Fibroblast of lung (primary cell): ENCODE results near the gene MDFIC.

Source experiments
- EZH2 ChIP-seq: IDR thresholded peaks from 2 replicates; pipeline ENCODE4 v1.5.1; 2012; ENCODE audit warnings: low read length, control low read depth, mild to moderate bottlenecking; ENCODE audit errors: missing control alignments
- TF ChIP-seq, protein P1 (sequence below), 2 donors: IDR thresholded peaks in 1 of 2; conservative IDR thresholded peaks in 1 of 2; 1 replicate in 1 of 2; 2 replicates in 1 of 2; pipeline ENCODE4 v1.5.1; 2011 to 2012; ENCODE audit warnings: low read length in 2 of 2, control low read depth in 1 of 2, inconsistent platforms in 1 of 2, low read depth in 1 of 2, mild to moderate bottlenecking in 1 of 2

DNA sequence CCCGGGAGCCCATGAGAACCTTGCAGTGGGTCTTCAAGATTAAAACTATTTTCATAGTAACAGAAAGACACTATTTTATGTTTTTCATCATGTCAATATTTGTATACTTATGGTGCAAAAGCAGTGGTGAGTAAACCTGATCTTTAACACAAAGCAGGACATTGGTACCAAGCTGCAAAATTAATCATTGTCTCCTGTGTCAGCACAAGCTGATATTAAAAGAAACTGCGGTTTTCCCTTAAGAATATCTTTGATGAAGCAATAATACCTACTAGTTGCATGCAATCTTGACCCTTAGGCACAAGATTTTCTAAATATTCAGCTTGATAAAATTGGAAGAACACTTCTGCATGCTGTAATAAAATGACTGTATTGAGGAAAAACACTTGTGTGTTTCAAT is 121.7 kb downstream of the MDFIC start:
- TF ChIP-seq, protein P1, sequence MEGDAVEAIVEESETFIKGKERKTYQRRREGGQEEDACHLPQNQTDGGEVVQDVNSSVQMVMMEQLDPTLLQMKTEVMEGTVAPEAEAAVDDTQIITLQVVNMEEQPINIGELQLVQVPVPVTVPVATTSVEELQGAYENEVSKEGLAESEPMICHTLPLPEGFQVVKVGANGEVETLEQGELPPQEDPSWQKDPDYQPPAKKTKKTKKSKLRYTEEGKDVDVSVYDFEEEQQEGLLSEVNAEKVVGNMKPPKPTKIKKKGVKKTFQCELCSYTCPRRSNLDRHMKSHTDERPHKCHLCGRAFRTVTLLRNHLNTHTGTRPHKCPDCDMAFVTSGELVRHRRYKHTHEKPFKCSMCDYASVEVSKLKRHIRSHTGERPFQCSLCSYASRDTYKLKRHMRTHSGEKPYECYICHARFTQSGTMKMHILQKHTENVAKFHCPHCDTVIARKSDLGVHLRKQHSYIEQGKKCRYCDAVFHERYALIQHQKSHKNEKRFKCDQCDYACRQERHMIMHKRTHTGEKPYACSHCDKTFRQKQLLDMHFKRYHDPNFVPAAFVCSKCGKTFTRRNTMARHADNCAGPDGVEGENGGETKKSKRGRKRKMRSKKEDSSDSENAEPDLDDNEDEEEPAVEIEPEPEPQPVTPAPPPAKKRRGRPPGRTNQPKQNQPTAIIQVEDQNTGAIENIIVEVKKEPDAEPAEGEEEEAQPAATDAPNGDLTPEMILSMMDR (conservative IDR thresholded peaks at IDR 0.05 in 1 of 2, IDR thresholded peaks at IDR 0.05 in 1 of 2; ENCODE audit: low read depth in 1 of 2, low read length in 2 of 2): no peak
- no peak for TF ChIP-seq EZH2
